ENCODE results near the gene ENHO. TPM values are rescaled to one million over a fixed set of nuclear protein-coding genes. Genes with fewer than 3 reads are reported as not detected.

The ENHO gene
- total and polyA plus RNA-seq, 2 of the 8 experiments (the other 6 are each of a cell fraction or from before 2014, with no cell fraction given): 12.2 to 49.4 TPM

DNA sequence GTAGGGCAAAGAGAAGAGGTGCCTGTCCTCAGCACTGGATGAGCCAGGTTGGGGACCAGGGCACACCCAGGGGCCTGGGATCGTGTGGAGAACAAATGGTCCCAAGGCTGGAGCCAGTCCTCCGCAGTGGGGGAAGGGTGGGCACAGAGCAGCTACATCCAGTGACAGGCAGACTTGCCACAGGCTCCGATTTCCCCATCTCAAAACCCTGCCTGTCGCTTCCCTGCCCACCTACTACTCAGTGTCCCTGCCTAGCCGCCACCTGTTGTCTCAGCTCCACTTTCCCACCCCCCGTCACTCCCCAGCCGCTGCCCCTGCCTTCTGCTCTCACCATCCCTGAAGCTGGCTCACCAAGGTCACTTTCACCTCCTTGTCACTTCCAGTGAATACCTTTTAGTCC is 13.9 kb upstream of the ENHO start:
- H3K56ac ChIP-seq (replicated peaks; ENCODE audit: insufficient read length, low read depth, low read length): no peak overlapping the region
- H4K91ac ChIP-seq (replicated peaks; ENCODE audit: insufficient read length, low read length): peak overlapping the region; percentile 66
- 82% methylated on average over 7 of the region's 7 CpGs; no CpG with 5 or more reads in 1 of the 2 experiments for WGBS, 2 experiments (ENCODE audit: extremely low coverage in 1 of 2, insufficient coverage in 1 of 2, insufficient read length in 1 of 2, insufficient replicate concordance in 2 of 2, low coverage in 1 of 2, low lambda C conversion rate in 2 of 2, missing lambda C conversion rate in 1 of 2)
- ChIA-PET POLR2A (ENCODE audit: partially characterized antibody) (interaction anchor here (1.3 kb wide), 1 partner anchor 74 kb away, joined by 3 read pairs; no protein-coding TSS in a partner anchor), CTCF (ENCODE audit: partially characterized antibody) (interaction anchor here (0.7 to 2.1 kb wide), 11 partner anchors 10 to 134 kb away, joined by 3 to 14 read pairs (median 4); no protein-coding TSS in a partner anchor)
- no peak overlapping the region; the same call in 1 of the 2 replicates for H4K8ac ChIP-seq (ENCODE audit: extremely low read depth, insufficient read depth, low read length)
- no peaks in the 10 kb centered on the region for H3K79me2 ChIP-seq (ENCODE audit: control insufficient read depth in 1 of 2, insufficient read depth in 2 of 2, low read length in 2 of 2)
- no peak overlapping the region for H3K14ac ChIP-seq (ENCODE audit: insufficient read length)
- no peak overlapping the region for H2AK5ac ChIP-seq (ENCODE audit: low read depth, low read length)
- no peak for FAIRE-seq
- no peak overlapping the region for H3K4me3 ChIP-seq (ENCODE audit: extremely low read depth in 1 of 4, insufficient read depth in 2 of 4, low read depth in 3 of 4, low read length in 4 of 4)
- no peaks in the 10 kb centered on the region for H3K23me2 ChIP-seq (ENCODE audit: low read depth, low read length)
- no peak overlapping the region for H4K5ac ChIP-seq (ENCODE audit: insufficient read length, low read depth, low read length)
- no peak for DNase-seq (ENCODE audit: low read depth in 1 of 2, low spot score in 2 of 2)
- no peaks in the 10 kb centered on the region for H4K20me1 ChIP-seq (replicated peaks in 1 of 2; ENCODE audit: control insufficient read depth in 1 of 2, insufficient read depth in 2 of 2, low read length in 2 of 2)
- H3K27me3 ChIP-seq (replicated peaks in 1 of 4; ENCODE audit: control insufficient read depth in 3 of 4, extremely low read depth in 1 of 4, insufficient read depth in 3 of 4, low read length in 3 of 4): no peaks in the 10 kb centered on the region; a peak in 2 of 7 replicates
- no peak overlapping the region; the same call in 1 of the 2 replicates for H3K18ac ChIP-seq (ENCODE audit: extremely low read depth, low read length)
- no peak overlapping the region for H3K4ac ChIP-seq (replicated peaks; ENCODE audit: insufficient read length, low read depth, low read length)
- H3K36me3 ChIP-seq (ENCODE audit: control insufficient read depth in 2 of 4, insufficient read depth in 4 of 4, low read length in 3 of 4): no peaks in the 10 kb centered on the region
- H2BK5ac ChIP-seq (ENCODE audit: low read depth, low read length): no peak overlapping the region
- 0 out of 7 replicates have a peak, but pooled peaks cover 0 to 3% (median 0%) of the 10 kb centered on the region in 4 experiments for H3K4me1 ChIP-seq (replicated peaks in 1 of 4; ENCODE audit: control insufficient read depth in 3 of 4, insufficient read depth in 4 of 4, low read length in 3 of 4)
- no peak overlapping the region for H3K4me2 ChIP-seq (ENCODE audit: insufficient read depth in 1 of 2, low read depth in 2 of 2, low read length in 2 of 2)
- H3K9ac ChIP-seq (replicated peaks in 1 of 4; ENCODE audit: extremely low read depth in 1 of 4, low read depth in 3 of 4, low read length in 3 of 4): no peak overlapping the region
- H2AFZ ChIP-seq (ENCODE audit: low read length): no peak overlapping the region
- TF ChIP-seq RXRA (IDR thresholded peaks at IDR 0.05; ENCODE audit: insufficient read depth, low read depth, low read length): no peak
- TF ChIP-seq PHF8 (conservative IDR thresholded peaks at IDR 0.05; ENCODE audit: low read depth, low read length): no peak
- TF ChIP-seq RNF2 (IDR thresholded peaks at IDR 0.05; ENCODE audit: borderline replicate concordance, low read depth, low read length, missing control alignments, poor library complexity, severe bottlenecking): no peak
- no peak for TF ChIP-seq MAFK (IDR thresholded peaks at IDR 0.05; ENCODE audit: low read depth, low read length)
- TF ChIP-seq, protein P1, sequence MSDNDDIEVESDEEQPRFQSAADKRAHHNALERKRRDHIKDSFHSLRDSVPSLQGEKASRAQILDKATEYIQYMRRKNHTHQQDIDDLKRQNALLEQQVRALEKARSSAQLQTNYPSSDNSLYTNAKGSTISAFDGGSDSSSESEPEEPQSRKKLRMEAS (IDR thresholded peaks at IDR 0.05): no peak
- TF ChIP-seq TEAD4 (IDR thresholded peaks at IDR 0.05; ENCODE audit: low read depth, low read length): no peak
- no peak for TF ChIP-seq SIN3A (conservative IDR thresholded peaks at IDR 0.05 in 1 of 2, IDR thresholded peaks at IDR 0.05 in 1 of 2; ENCODE audit: low read depth in 1 of 2, low read length in 2 of 2)
- no peak for TF ChIP-seq KDM4A (IDR thresholded peaks at IDR 0.05; ENCODE audit: low read depth, low read length, severe bottlenecking)
- TF ChIP-seq POU5F1 (IDR thresholded peaks at IDR 0.05; ENCODE audit: low read depth, low read length): no peak
- no peak overlapping the region for H2BK20ac ChIP-seq (ENCODE audit: low read length)
- H3K9me3 ChIP-seq (ENCODE audit: insufficient read depth in 2 of 2, low read depth in 1 of 2, low read length in 1 of 2): peaks cover 9 to 18% of the 10 kb centered on the region in 2 experiments; a peak in 3 of 4 replicates
- H3K79me1 ChIP-seq (ENCODE audit: low read depth, low read length): no peaks in the 10 kb centered on the region
- no peak overlapping the region for H2BK120ac ChIP-seq (replicated peaks; ENCODE audit: low read depth, low read length)
- no peak overlapping the region for H2BK15ac ChIP-seq (ENCODE audit: low read length)
- no peak overlapping the region for H3K23ac ChIP-seq (ENCODE audit: insufficient read length)
- H3K27ac ChIP-seq (ENCODE audit: low read depth, low read length): no peak overlapping the region
- no peak overlapping the region for H2BK12ac ChIP-seq (ENCODE audit: low read depth, low read length)
